GM21619 (cell line): ENCODE measurements around the gene MXI1.
A peak's percentile ranks its signal among the peaks of the same experiment; 100 is the strongest.

Source experiments
- ATAC-seq: cut with Tn5 transposase; IDR thresholded peaks from one replicate; pipeline ENCODE4 v1.9.1; 2021; ENCODE audit not compliant: unreplicated experiment

The MXI1 gene

GRCh38 chr10:110207011-110207804, at the start of gene MXI1:
MXI1 (plus strand) TSS chr10:110207605; CDS start chr10:110207809, 204 bp downstream.
- ATAC-seq = peak; percentile 54

- no peak for ATAC-seq
These were observed 49.1 kb upstream of the MXI1 start for GRCh38 chr10:110158051-110159005.

- ATAC-seq = no peak
These were observed 47.3 kb upstream of the MXI1 start for GRCh38 chr10:110160081-110160480.

GRCh38 chr10:110160522-110160921, 46.9 kb upstream of the MXI1 start:
- ATAC-seq = no peak

- no peak for ATAC-seq
These were observed 44.7 kb upstream of the MXI1 start for GRCh38 chr10:110162741-110163145.

- no peak for ATAC-seq
These were observed 44.1 kb upstream of the MXI1 start for GRCh38 chr10:110163192-110163773.

GRCh38 chr10:110163841-110164240, 43.6 kb upstream of the MXI1 start:
- ATAC-seq = no peak

GRCh38 chr10:110165239-110165638, 42.2 kb upstream of the MXI1 start:
- no peak for ATAC-seq

GRCh38 chr10:110167149-110167548, 40.3 kb upstream of the MXI1 start:
- no peak for ATAC-seq

GRCh38 chr10:110168601-110169481, 38.6 kb upstream of the MXI1 start:
- peak; percentile 58 for ATAC-seq

- ATAC-seq = no peak
These were observed 37.8 kb upstream of the MXI1 start for GRCh38 chr10:110169586-110169985.

- ATAC-seq = no peak
These were observed 37.0 kb upstream of the MXI1 start for GRCh38 chr10:110170142-110170971.

- ATAC-seq = no peak
These were observed 36.4 kb upstream of the MXI1 start for GRCh38 chr10:110171032-110171431.

GRCh38 chr10:110172155-110172554, 35.2 kb upstream of the MXI1 start:
- no peak for ATAC-seq

- ATAC-seq = no peak
These were observed 33.2 kb upstream of the MXI1 start for GRCh38 chr10:110174201-110174600.

GRCh38 chr10:110174816-110175215, 32.6 kb upstream of the MXI1 start:
- no peak for ATAC-seq

- ATAC-seq = no peak
These were observed 32.0 kb upstream of the MXI1 start for GRCh38 chr10:110175406-110175805.

GRCh38 chr10:110176141-110177030, 31.0 kb upstream of the MXI1 start:
- no peak for ATAC-seq

GRCh38 chr10:110179220-110179619, 28.2 kb upstream of the MXI1 start:
- no peak for ATAC-seq
